ENCODE data around the gene UTS2R. TPM values are rescaled to one million over a fixed set of nuclear protein-coding genes. Genes with fewer than 3 reads are reported as not detected.
A peak's percentile ranks its signal among the peaks of the same experiment; 100 is the strongest.

The UTS2R gene
- total RNA-seq, 1 donor from 2014 or later: not detected

GRCh38 chr17:82331345-82331939, 40.1 kb upstream of the UTS2R start:
- no peak for DNase-seq (ENCODE audit: extremely low spot score, unreplicated experiment)
- Mint-ChIP-seq H3K9me3 (ENCODE audit: unreplicated experiment) (no peaks in the 10 kb centered on the region), H3K27me3 (ENCODE audit: unreplicated experiment) (peaks cover 3% of the 10 kb centered on the region), H3K36me3 (ENCODE audit: unreplicated experiment) (no peaks in the 10 kb centered on the region), H3K4me1 (ENCODE audit: unreplicated experiment) (peaks cover 57% of the 10 kb centered on the region), H3K27ac (ENCODE audit: unreplicated experiment) (no peak overlapping the region), H3K4me3 (ENCODE audit: unreplicated experiment) (no peak overlapping the region)
- no peak for TF ChIP-seq CTCF (IDR thresholded peaks at IDR 0.05)

- peak overlapping the region; percentile 68 for H3K4me3 Mint-ChIP-seq (ENCODE audit: unreplicated experiment)
- H3K4me1 Mint-ChIP-seq (ENCODE audit: unreplicated experiment): peaks cover 54% of the 10 kb centered on the region
- H3K27ac Mint-ChIP-seq (ENCODE audit: unreplicated experiment): no peak overlapping the region
- TF ChIP-seq CTCF (IDR thresholded peaks at IDR 0.05): no peak
- H3K9me3 Mint-ChIP-seq (ENCODE audit: unreplicated experiment): no peaks in the 10 kb centered on the region
- DNase-seq (ENCODE audit: extremely low spot score, unreplicated experiment): no peak
- no peaks in the 10 kb centered on the region for H3K36me3 Mint-ChIP-seq (ENCODE audit: unreplicated experiment)
- H3K27me3 Mint-ChIP-seq (ENCODE audit: unreplicated experiment): no peaks in the 10 kb centered on the region
Observed at GRCh38 chr17:82332669-82333278, 38.8 kb upstream of the UTS2R start.

- H3K36me3 Mint-ChIP-seq (ENCODE audit: unreplicated experiment): no peaks in the 10 kb centered on the region
- no peaks in the 10 kb centered on the region for H3K27me3 Mint-ChIP-seq (ENCODE audit: unreplicated experiment)
- no peaks in the 10 kb centered on the region for H3K9me3 Mint-ChIP-seq (ENCODE audit: unreplicated experiment)
- peak; percentile 91 for DNase-seq (ENCODE audit: extremely low spot score, unreplicated experiment)
- peak within 1 kb of the TSS; percentile 88 for H3K27ac Mint-ChIP-seq (ENCODE audit: unreplicated experiment)
- no peak for TF ChIP-seq CTCF (IDR thresholded peaks at IDR 0.05)
- peaks cover 53% of the 10 kb centered on the region for H3K4me1 Mint-ChIP-seq (ENCODE audit: unreplicated experiment)
- peak within 1 kb of the TSS; percentile 73 for H3K4me3 Mint-ChIP-seq (ENCODE audit: unreplicated experiment)
Observed at GRCh38 chr17:82333279-82334171, 38.0 kb upstream of the UTS2R start, which contains the start of gene SECTM1. Gene SECTM1, minus strand, starts transcription at chr17:82333766. Its CDS starts 6,526 bp downstream, at chr17:82327240.

GRCh38 chr17:82334204-82334621, 37.4 kb upstream of the UTS2R start:
- no peaks in the 10 kb centered on the region for H3K27me3 Mint-ChIP-seq (ENCODE audit: unreplicated experiment)
- H3K9me3 Mint-ChIP-seq (ENCODE audit: unreplicated experiment): no peaks in the 10 kb centered on the region
- H3K4me3 Mint-ChIP-seq (ENCODE audit: unreplicated experiment): no peak overlapping the region
- H3K27ac Mint-ChIP-seq (ENCODE audit: unreplicated experiment): peak overlapping the region; percentile 88
- peaks cover 54% of the 10 kb centered on the region for H3K4me1 Mint-ChIP-seq (ENCODE audit: unreplicated experiment)
- DNase-seq (ENCODE audit: extremely low spot score, unreplicated experiment): no peak
- TF ChIP-seq CTCF (IDR thresholded peaks at IDR 0.05): no peak
- no peaks in the 10 kb centered on the region for H3K36me3 Mint-ChIP-seq (ENCODE audit: unreplicated experiment)

Data from osteocyte (in vitro differentiated cells).